Karpas-422 (cell line): ENCODE results near the gene NFASC. TPM values are rescaled to one million over a fixed set of nuclear protein-coding genes. Genes with fewer than 3 reads are reported as not detected.

Experiments
- DNase-seq: peaks from one replicate; pipeline ENCODE4 v3.0.0-alpha.2; 2015
- H2AFZ ChIP-seq: fragments of 200-600 bp; sonication (generic); 2 replicates; pipeline ENCODE4 v1.6.1; 2014; ENCODE audit warnings: antibody characterized with exemption, low read length, mixed read lengths
- H3K27ac ChIP-seq: fragments of 200-600 bp; sonication (generic); 2 replicates; pipeline ENCODE4 v1.5.1; 2014; ENCODE audit warnings: mild to moderate bottlenecking, low read length, moderate library complexity
- H3K27me3 ChIP-seq: fragments of 200-600 bp; sonication (generic); 2 replicates; pipeline ENCODE4 v1.6.1; 2014; ENCODE audit warnings: low read length, mixed read lengths
- H3K36me3 ChIP-seq: fragments of 200-600 bp; sonication (generic); 2 replicates; pipeline ENCODE4 v1.6.1; 2014; ENCODE audit warnings: low read length, mixed read lengths; ENCODE audit not compliant: insufficient read depth
- H3K4me1 ChIP-seq: fragments of 200-600 bp; sonication (generic); 2 replicates; pipeline ENCODE4 v1.6.1; 2014; ENCODE audit warnings: mild to moderate bottlenecking, low read length, mixed read lengths
- H3K4me2 ChIP-seq: fragments of 200-600 bp; sonication (generic); 2 replicates; pipeline ENCODE4 v1.6.1; 2014; ENCODE audit warnings: low read length, low read depth, mild to moderate bottlenecking; ENCODE audit not compliant: poor library complexity, severe bottlenecking
- H3K4me3 ChIP-seq: fragments of 200-600 bp; sonication (generic); 2 replicates; pipeline ENCODE4 v1.5.1; 2014; ENCODE audit warnings: mild to moderate bottlenecking, antibody characterized with exemption, low read length, mixed read lengths
- H3K79me2 ChIP-seq: fragments of 200-600 bp; sonication (generic); 2 replicates; pipeline ENCODE4 v1.6.1; 2014; ENCODE audit warnings: mild to moderate bottlenecking, low read length, mixed read lengths
- H3K9ac ChIP-seq: fragments of 200-600 bp; sonication (generic); 2 replicates; pipeline ENCODE4 v1.6.0; 2014; ENCODE audit warnings: low read length
- H3K9me2 ChIP-seq: fragments of 200-600 bp; sonication (generic), shearing (Covaris generic); replicated peaks from 2 replicates; pipeline ENCODE4 v1.6.0; 2014; ENCODE audit warnings: mild to moderate bottlenecking, low read length, moderate library complexity; ENCODE audit not compliant: insufficient read depth
- H3K9me3 ChIP-seq: fragments of 300-700, 200-600 bp; sonication (generic); 2 replicates; pipeline ENCODE4 v1.6.1; 2014; ENCODE audit warnings: low read length, mixed read lengths
- H4K20me1 ChIP-seq: fragments of 200-600 bp; sonication (generic); 2 replicates; pipeline ENCODE4 v1.6.1; 2014; ENCODE audit warnings: mild to moderate bottlenecking, antibody characterized with exemption, low read length, low read depth; ENCODE audit not compliant: insufficient read depth
- total RNA-seq: library from RNA; depleted of rRNA; stranded (reverse); fragments of >200 nt; shearing (Covaris generic); gene quantifications from 2 replicates; pipeline ENCODE4 v1.2.3, GENCODE V29; 2014; ENCODE audit warnings: low replicate concordance

The NFASC gene
- total RNA-seq, 1 experiment from 2014 or later = 0.75 TPM

DNA sequence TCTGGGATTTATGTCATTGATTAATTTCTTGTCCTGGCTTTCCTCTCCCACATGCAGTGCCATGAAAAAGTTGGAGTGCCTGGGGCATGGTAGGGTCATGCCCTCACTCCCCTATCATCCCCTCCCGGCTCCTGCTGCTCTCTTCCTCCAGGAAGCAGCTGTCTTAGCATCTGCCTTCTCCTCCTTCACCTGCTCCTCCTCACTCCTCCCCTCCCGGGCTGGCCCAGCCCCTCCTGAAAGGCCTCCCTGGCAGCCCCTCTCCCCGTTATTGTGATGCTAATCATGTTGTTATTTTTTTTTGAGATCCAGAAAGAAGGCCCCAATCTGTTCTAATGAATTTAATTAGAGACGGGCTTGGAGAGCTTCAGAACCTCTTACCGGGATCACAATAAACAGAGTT lies 36.3 kb upstream of the NFASC start:
- H4K20me1 ChIP-seq = no peaks in the 10 kb centered on the region
- H3K79me2 ChIP-seq = no peaks in the 10 kb centered on the region
- no peaks in the 10 kb centered on the region for H3K27me3 ChIP-seq
- H3K4me3 ChIP-seq = no peak overlapping the region
- no peak overlapping the region for H2AFZ ChIP-seq
- no peak overlapping the region for H3K27ac ChIP-seq
- no peaks in the 10 kb centered on the region for H3K36me3 ChIP-seq
- no peaks in the 10 kb centered on the region for H3K4me1 ChIP-seq
- no peak for DNase-seq
- no peak overlapping the region for H3K4me2 ChIP-seq
- H3K9me3 ChIP-seq = no peaks in the 10 kb centered on the region
- H3K9ac ChIP-seq = no peak overlapping the region
- H3K9me2 ChIP-seq = no peaks in the 10 kb centered on the region

DNA sequence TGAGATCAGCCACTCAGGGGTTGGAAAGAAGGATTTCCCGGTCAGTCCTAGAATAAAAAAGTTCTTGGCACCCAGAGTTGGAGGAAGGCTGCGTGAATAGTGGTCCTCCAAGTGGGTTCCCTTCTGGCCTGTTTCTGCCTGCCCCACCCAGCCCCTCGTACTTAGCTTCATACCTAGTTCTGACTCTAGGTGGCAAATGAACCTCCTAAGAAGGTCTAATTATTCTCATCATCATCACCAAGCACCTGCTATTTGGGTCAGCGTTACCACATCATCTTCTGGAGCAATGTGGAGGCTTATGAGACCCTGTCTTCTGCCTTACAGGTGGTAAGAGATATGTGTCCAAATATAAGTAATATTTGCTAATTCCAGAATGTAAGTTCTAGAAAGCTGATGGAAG lies 35.9 kb upstream of the NFASC start:
- Histone ChIP-seq H3K4me1 (no peaks in the 10 kb centered on the region), H3K9me2 (no peaks in the 10 kb centered on the region), H3K4me3 (no peak overlapping the region), H3K27ac (no peak overlapping the region), H4K20me1 (no peaks in the 10 kb centered on the region), H3K36me3 (no peaks in the 10 kb centered on the region), H3K4me2 (no peak overlapping the region), H3K27me3 (no peaks in the 10 kb centered on the region), H3K79me2 (no peaks in the 10 kb centered on the region), H3K9ac (no peak overlapping the region), H3K9me3 (no peaks in the 10 kb centered on the region), H2AFZ (no peak overlapping the region)
- DNase-seq = peak; percentile 52

DNA sequence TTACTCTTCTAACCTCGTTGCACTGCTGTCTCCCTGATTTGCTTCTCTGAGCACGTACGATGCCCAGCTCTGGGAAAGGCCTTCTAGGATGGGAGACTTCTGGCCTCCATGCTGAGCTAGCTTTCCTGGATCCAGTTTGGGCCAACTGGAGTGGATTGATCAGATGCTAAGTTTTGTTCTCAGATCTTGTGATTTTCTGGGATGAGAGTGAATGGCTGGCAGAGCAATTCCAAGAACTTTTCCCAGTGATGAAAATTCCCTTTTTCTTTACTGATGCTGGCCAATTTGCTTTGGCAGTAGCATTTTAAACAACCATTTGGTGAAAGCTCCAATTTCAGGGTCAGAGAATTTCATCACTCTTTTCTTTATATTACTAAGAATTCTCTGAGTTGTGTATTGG lies 34.9 kb upstream of the NFASC start:
- Histone ChIP-seq H2AFZ (no peak overlapping the region), H3K27me3 (no peaks in the 10 kb centered on the region), H3K79me2 (no peaks in the 10 kb centered on the region), H3K4me2 (no peak overlapping the region), H3K9ac (no peak overlapping the region), H3K27ac (no peak overlapping the region), H4K20me1 (no peaks in the 10 kb centered on the region), H3K4me1 (no peaks in the 10 kb centered on the region), H3K9me2 (no peaks in the 10 kb centered on the region), H3K4me3 (no peak overlapping the region), H3K36me3 (no peaks in the 10 kb centered on the region), H3K9me3 (no peaks in the 10 kb centered on the region)
- no peak for DNase-seq

DNA sequence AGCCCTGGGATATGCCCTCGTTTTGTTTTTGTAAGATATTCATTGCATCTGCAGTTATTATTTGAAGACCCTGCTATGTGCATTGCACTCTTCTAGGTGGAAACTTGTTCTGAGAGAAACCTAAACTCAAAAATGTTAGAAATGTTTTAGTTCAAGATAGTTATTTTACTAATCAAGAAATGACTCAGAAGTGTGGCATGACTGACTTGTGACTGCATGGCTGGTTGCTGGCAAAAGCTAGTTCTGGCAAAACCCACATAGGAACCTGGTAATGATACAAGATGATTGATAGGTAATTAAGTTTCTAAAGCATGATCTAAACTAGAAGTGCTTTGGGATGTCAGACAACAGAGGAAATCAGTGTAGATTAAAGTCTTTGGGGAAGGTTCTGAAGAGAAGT lies 33.8 kb upstream of the NFASC start:
- no peaks in the 10 kb centered on the region for H3K27me3 ChIP-seq
- no peaks in the 10 kb centered on the region for H3K9me3 ChIP-seq
- H3K4me3 ChIP-seq = no peak overlapping the region
- H3K79me2 ChIP-seq = no peaks in the 10 kb centered on the region
- H4K20me1 ChIP-seq = no peaks in the 10 kb centered on the region
- H3K27ac ChIP-seq = no peak overlapping the region
- H3K4me1 ChIP-seq = peaks cover 4% of the 10 kb centered on the region
- no peaks in the 10 kb centered on the region for H3K36me3 ChIP-seq
- H3K9me2 ChIP-seq = no peaks in the 10 kb centered on the region
- no peak overlapping the region for H3K4me2 ChIP-seq
- no peak overlapping the region for H2AFZ ChIP-seq
- DNase-seq = no peak
- H3K9ac ChIP-seq = no peak overlapping the region

DNA sequence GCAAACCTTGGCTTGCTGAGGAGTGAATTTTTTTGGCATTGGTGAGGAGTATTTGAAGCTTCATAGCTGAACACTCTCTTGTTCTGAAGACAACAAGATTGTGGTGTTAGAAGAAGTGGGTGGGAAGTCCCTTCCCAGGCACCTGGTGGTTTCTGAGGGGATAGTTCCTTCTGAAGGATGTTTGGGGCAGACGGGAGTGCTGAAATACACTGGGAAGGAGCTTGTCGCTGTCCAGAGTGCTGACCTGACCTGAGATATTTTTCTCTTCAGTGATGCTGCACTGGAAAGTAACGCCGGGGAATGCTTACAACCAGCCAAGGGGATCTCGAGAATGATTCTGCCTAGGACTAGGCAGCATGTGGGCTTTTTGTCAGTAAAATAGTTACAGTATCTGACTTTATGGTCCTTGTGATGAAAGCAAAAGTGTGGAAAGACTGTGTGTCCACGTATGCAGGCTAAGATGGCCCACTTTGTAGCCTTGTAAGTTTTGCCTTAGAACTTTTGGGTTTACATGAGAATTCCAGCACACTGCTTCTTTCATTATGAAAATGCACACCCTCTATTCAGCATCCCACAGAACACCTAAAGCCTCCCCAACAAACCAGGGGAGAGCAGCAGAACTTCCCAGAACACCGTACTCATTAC lies 33.1 kb upstream of the NFASC start:
- Histone ChIP-seq H3K9me2 (no peaks in the 10 kb centered on the region), H3K27me3 (no peaks in the 10 kb centered on the region), H3K36me3 (no peaks in the 10 kb centered on the region), H3K9ac (no peak overlapping the region), H2AFZ (no peak overlapping the region), H3K4me2 (no peak overlapping the region), H3K27ac (no peak overlapping the region), H3K9me3 (no peaks in the 10 kb centered on the region), H3K79me2 (no peaks in the 10 kb centered on the region), H4K20me1 (no peaks in the 10 kb centered on the region), H3K4me1 (peaks cover 6% of the 10 kb centered on the region), H3K4me3 (no peak overlapping the region)
- peak; percentile 61 for DNase-seq

DNA sequence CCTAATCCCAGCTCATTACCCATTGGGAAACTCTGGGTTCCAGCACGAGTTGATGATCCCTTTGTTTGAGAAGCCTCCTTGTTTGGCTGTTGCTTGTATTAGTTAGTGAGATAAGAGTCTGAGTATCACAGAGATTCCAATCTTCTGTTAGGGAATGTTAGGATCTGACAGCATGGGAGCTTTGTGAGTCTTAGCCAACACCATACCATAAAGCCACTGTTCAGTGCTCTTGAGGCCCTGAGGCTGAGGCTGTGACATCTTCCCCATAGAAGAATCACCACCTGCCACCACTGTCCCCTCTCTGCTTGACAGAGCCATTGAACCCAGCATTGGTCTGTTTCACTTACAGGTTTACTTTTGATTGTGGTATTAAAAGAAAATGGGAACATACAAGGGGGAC lies 29.3 kb upstream of the NFASC start:
- H2AFZ ChIP-seq = no peak overlapping the region
- no peak overlapping the region for H3K4me2 ChIP-seq
- H3K27me3 ChIP-seq = no peaks in the 10 kb centered on the region
- no peaks in the 10 kb centered on the region for H3K79me2 ChIP-seq
- H3K9me2 ChIP-seq = no peaks in the 10 kb centered on the region
- no peak overlapping the region for H3K9ac ChIP-seq
- H4K20me1 ChIP-seq = no peaks in the 10 kb centered on the region
- no peak overlapping the region for H3K27ac ChIP-seq
- H3K36me3 ChIP-seq = no peaks in the 10 kb centered on the region
- H3K4me3 ChIP-seq = no peak overlapping the region
- peaks cover 6% of the 10 kb centered on the region for H3K4me1 ChIP-seq
- no peaks in the 10 kb centered on the region for H3K9me3 ChIP-seq
- no peak for DNase-seq

DNA sequence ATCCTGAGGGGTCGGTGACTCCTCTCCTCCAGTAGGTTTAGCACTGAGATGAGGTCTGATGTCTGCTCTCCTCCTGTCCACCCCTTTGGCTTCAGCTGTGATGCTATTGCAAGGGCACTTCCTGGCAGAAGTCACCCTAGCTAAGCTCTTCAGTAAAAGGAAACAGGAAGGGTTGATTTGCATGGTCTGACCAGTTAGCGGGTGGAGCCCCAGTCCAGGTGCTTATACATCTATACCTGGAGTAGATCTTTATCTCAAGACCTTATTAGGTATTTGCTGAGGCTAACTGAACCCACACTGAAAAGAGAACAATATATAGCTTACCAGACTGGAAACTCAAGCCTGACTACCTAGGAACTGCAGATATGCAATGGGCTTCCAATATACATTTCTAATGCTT lies 28.9 kb upstream of the NFASC start:
- no peak for DNase-seq

DNA sequence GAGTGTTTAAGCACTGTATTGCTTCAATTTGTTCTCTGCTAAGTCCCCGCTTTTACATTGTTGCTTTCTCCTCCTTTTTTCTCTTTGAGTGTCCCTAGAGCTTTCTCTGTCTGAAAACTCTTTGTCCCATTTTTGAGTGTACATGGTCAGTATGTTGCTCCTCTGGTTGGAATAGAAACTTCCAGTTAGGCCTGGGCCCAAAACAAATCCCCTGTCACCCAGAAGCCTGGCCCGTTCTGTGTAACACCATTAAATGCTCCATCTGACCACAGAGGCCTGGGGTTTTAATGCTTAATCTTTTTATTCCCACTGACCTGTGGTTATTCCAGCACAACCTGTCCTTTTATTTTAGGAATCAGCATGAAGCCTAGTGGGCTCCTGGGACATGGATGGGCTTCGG lies 28.3 kb upstream of the NFASC start:
- DNase-seq = no peak
- Histone ChIP-seq H3K79me2 (no peaks in the 10 kb centered on the region), H3K27ac (no peak overlapping the region), H3K9me2 (no peaks in the 10 kb centered on the region), H3K4me3 (no peak overlapping the region), H2AFZ (no peak overlapping the region), H3K27me3 (no peaks in the 10 kb centered on the region), H3K4me1 (peaks cover 6% of the 10 kb centered on the region), H3K4me2 (no peak overlapping the region), H3K9ac (no peak overlapping the region), H3K36me3 (no peaks in the 10 kb centered on the region), H3K9me3 (no peaks in the 10 kb centered on the region), H4K20me1 (no peaks in the 10 kb centered on the region)

More for the DNA sequence above, 28.9 kb upstream of the NFASC start:
- H3K27me3 ChIP-seq = no peaks in the 10 kb centered on the region
- no peak overlapping the region for H3K9ac ChIP-seq
- H3K79me2 ChIP-seq = no peaks in the 10 kb centered on the region
- H3K9me3 ChIP-seq = no peaks in the 10 kb centered on the region
- H3K27ac ChIP-seq = no peak overlapping the region
- no peak overlapping the region for H2AFZ ChIP-seq
- H3K4me1 ChIP-seq = peaks cover 6% of the 10 kb centered on the region
- no peaks in the 10 kb centered on the region for H4K20me1 ChIP-seq
- H3K4me2 ChIP-seq = no peak overlapping the region
- no peaks in the 10 kb centered on the region for H3K9me2 ChIP-seq
- H3K4me3 ChIP-seq = no peak overlapping the region
- H3K36me3 ChIP-seq = no peaks in the 10 kb centered on the region

DNA sequence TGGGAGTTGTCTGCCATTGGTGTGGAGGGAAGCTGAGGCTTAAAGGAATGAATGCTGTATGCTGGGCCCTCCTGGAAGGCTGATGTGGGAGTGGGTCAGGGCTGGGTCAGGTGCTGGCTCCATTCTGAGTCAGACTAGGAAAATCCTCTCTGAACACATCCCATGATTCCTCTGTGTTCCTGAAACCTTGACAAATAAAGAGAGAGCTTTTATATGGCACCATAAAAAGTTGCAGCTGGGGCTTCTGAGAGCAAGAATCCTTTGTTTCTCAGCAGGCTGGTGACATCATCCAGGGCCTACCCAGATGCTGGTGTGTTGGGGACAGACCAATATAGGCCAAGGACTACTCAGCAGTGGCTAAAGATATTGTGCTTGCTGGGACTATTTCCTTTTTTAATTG lies 27.8 kb upstream of the NFASC start:
- no peak overlapping the region for H3K4me3 ChIP-seq
- no peak overlapping the region for H3K27ac ChIP-seq
- DNase-seq = no peak
- no peak overlapping the region for H3K4me2 ChIP-seq
- no peaks in the 10 kb centered on the region for H3K9me3 ChIP-seq
- H2AFZ ChIP-seq = no peak overlapping the region
- peaks cover 6% of the 10 kb centered on the region for H3K4me1 ChIP-seq
- H3K27me3 ChIP-seq = no peaks in the 10 kb centered on the region
- H3K9me2 ChIP-seq = no peaks in the 10 kb centered on the region
- H3K36me3 ChIP-seq = no peaks in the 10 kb centered on the region
- H3K79me2 ChIP-seq = no peaks in the 10 kb centered on the region
- no peaks in the 10 kb centered on the region for H4K20me1 ChIP-seq
- H3K9ac ChIP-seq = no peak overlapping the region
